Osteocyte (in vitro differentiated cells): ENCODE data around the gene PDGFRB. TPM values are rescaled to one million over a fixed set of nuclear protein-coding genes. Genes with fewer than 3 reads are reported as not detected.
A peak's percentile ranks its signal among the peaks of the same experiment; 100 is the strongest.

Source experiments
- DNase-seq: peaks from one replicate; pipeline ENCODE4 v3.0.0; 2021; ENCODE audit warnings: mixed read lengths; ENCODE audit not compliant: unreplicated experiment; ENCODE audit errors: extremely low spot score
- H3K27ac Mint-ChIP-seq: one replicate; pipeline ENCODE4 v1.8.0; 2021; ENCODE audit warnings: mild to moderate bottlenecking, mixed read lengths; ENCODE audit not compliant: unreplicated experiment
- H3K27me3 Mint-ChIP-seq: one replicate; pipeline ENCODE4 v1.8.0; 2021; ENCODE audit warnings: mixed read lengths; ENCODE audit not compliant: unreplicated experiment
- H3K36me3 Mint-ChIP-seq: one replicate; pipeline ENCODE4 v1.8.0; 2021; ENCODE audit warnings: mixed read lengths; ENCODE audit not compliant: unreplicated experiment
- H3K4me1 Mint-ChIP-seq: one replicate; pipeline ENCODE4 v1.8.0; 2021; ENCODE audit warnings: mixed read lengths; ENCODE audit not compliant: unreplicated experiment
- H3K4me3 Mint-ChIP-seq: one replicate; pipeline ENCODE4 v1.8.0; 2021; ENCODE audit warnings: mild to moderate bottlenecking, moderate library complexity, mixed read lengths; ENCODE audit not compliant: unreplicated experiment
- H3K9me3 Mint-ChIP-seq: one replicate; pipeline ENCODE4 v1.8.0; 2021; ENCODE audit warnings: mixed read lengths; ENCODE audit not compliant: unreplicated experiment
- CTCF ChIP-seq: fragments of 200-600 bp; sonication (generic); IDR thresholded peaks from 2 replicates; pipeline ENCODE4 v1.5.0; 2021; ENCODE audit warnings: antibody characterized with exemption, mild to moderate bottlenecking, moderate library complexity
- total RNA-seq: library from RNA; stranded (reverse); gene quantifications from 2 replicates; pipeline ENCODE4 v1.2.1, GENCODE V29; 2021

PDGFRB gene
- total RNA-seq, 1 donor from 2014 or later = 1,093 TPM

DNA sequence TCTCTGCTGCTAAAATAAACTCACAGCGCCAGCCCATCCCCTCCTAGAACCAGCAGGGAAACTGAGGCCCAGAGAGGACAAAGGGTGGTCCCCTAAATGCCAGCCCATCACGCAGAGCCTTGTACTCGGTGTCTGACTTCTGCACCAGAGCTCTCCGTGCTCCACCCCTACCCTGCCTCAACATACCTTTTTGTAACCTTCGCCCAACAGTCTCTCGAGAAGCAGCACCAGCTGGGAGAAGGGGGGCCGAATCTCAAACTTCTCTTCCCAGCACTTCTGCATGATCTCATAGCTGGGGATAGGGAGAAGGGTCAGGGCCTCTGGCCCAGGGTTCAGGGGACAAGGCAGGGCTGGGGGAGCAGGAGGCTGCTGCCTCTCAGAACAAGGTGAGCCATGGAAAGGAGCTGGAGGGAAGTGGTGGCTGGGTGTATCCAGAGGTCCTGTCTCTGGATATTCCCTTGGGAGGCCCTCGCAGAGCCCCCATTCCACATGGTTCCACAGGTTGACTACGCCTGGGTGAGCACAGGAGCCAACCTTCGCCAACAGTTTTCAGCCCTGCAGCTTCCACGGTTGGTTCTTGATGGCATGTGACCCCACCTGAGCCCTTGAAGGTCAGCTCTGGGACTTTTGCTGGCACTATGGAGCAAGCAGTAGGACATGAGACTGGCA lies 37.0 kb downstream of the PDGFRB start:
- Mint-ChIP-seq H3K27ac (peak overlapping the region; percentile 59), H3K4me1 (peaks cover 59% of the 10 kb centered on the region), H3K4me3 (no peak overlapping the region), H3K36me3 (peaks cover 65% of the 10 kb centered on the region), H3K27me3 (no peaks in the 10 kb centered on the region), H3K9me3 (no peaks in the 10 kb centered on the region)
- no peak for TF ChIP-seq CTCF
- DNase-seq = peak; percentile 64

DNA sequence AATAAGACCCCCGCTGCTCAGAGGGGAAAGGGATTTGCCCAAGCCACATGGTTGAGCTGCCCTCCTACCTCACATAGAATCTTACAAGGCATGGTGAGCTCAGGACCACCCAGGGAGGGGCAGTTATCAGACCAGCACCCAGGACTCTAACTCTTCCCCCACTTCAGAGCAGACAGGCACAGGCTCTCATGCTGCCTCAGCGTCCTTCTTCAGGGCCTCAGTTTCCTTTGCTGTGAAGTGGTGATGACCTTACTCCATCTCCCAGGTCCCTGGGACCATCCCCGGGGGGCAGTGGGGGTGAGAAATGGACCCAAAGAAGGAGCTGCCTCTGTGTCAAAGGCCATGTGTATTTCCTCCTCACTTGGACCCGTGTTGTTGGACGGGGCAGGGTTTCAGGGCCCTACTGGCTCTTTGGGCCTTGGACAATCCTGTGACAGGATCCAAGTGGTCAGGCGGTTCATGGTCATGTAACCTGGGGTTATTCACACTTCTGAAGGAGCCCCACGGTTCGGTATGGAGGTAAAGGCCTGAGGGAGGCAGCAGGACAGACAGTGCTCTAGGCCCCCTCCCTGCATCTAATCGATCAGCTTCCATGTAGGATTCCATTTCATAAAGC lies 37.6 kb downstream of the PDGFRB start:
- peaks cover 63% of the 10 kb centered on the region for H3K36me3 Mint-ChIP-seq
- H3K27me3 Mint-ChIP-seq = no peaks in the 10 kb centered on the region
- H3K27ac Mint-ChIP-seq = peak overlapping the region; percentile 31
- peak; percentile 73 for DNase-seq
- H3K9me3 Mint-ChIP-seq = no peaks in the 10 kb centered on the region
- H3K4me1 Mint-ChIP-seq = peaks cover 65% of the 10 kb centered on the region
- TF ChIP-seq CTCF = no peak
- no peak overlapping the region for H3K4me3 Mint-ChIP-seq

DNA sequence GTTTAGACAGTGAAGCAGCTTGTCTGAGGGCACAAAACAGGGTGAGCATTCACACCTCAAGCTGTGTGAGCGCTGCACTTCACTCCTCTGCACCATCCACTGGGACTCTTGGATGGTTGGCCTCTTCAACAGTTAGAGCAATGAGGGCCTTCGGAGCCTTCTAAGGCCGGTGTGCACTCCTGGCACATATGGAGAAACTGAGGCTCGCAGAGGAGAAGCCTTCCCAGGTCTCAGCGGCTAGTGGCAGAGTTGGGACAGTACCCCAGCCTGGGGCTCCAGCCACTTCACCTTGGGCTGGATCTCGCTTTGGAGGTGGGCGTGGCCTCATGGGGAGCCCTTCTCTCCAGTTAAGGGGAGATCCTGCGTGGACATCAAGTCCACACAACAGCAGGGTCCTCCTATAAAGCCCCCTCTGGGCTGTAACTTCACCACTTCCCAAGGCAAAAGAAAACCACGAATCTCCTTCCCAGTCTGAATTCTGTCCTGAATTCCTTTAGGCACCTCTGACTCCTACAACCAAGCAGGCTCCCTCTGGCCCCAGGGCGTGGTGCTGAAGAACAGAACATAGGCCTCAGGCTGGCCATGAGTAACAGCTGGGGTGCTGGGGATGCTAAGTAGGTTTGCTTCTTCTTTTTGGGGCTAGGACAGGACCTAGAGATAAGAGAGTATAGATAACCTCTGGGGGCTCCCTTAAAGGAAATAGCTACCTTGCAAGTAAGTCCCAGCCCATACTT lies 38.8 kb downstream of the PDGFRB start:
- Mint-ChIP-seq H3K9me3 (no peaks in the 10 kb centered on the region), H3K36me3 (peaks cover 52% of the 10 kb centered on the region), H3K4me1 (peaks cover 75% of the 10 kb centered on the region)

GRCh38 chr5:150114773-150115408 lies 40.8 kb downstream of the PDGFRB start:
- Mint-ChIP-seq H3K4me1 (peaks cover 88% of the 10 kb centered on the region), H3K36me3 (peaks cover 39% of the 10 kb centered on the region), H3K27ac (peak overlapping the region; percentile 93), H3K4me3 (no peak overlapping the region), H3K9me3 (no peaks in the 10 kb centered on the region), H3K27me3 (no peaks in the 10 kb centered on the region)
- no peak for TF ChIP-seq CTCF
- DNase-seq = peak; percentile 49

More for the DNA sequence above, 38.8 kb downstream of the PDGFRB start:
- Mint-ChIP-seq H3K27ac (peak overlapping the region; percentile 31), H3K27me3 (no peaks in the 10 kb centered on the region), H3K4me3 (no peak overlapping the region)
- peak; percentile 83 for DNase-seq
- TF ChIP-seq CTCF = no peak
